GM12865 (cell line): Measurements from ENCODE around the gene MCFD2.

ENCODE experiments used
- DNase-seq: peaks from one replicate; pipeline ENCODE4 v3.0.0; 2010; ENCODE audit warnings: low read depth
- H3K4me3 ChIP-seq: 2 replicates; pipeline ENCODE4 v1.5.1; 2011; ENCODE audit warnings: mild to moderate bottlenecking, low read depth, low read length, control low read depth
- CTCF ChIP-seq: IDR thresholded peaks from 2 replicates; pipeline ENCODE4 v1.5.1; 2011; ENCODE audit warnings: low read length, control low read depth, low read depth, inconsistent platforms; ENCODE audit not compliant: insufficient read depth; ENCODE audit errors: missing control alignments

MCFD2 gene

GRCh38 chr2:46857871-46858701 lies 57.5 kb downstream of the MCFD2 start:
- H3K4me3 ChIP-seq, result no peak overlapping the region
- no peak for TF ChIP-seq CTCF
- no peak for DNase-seq

DNA sequence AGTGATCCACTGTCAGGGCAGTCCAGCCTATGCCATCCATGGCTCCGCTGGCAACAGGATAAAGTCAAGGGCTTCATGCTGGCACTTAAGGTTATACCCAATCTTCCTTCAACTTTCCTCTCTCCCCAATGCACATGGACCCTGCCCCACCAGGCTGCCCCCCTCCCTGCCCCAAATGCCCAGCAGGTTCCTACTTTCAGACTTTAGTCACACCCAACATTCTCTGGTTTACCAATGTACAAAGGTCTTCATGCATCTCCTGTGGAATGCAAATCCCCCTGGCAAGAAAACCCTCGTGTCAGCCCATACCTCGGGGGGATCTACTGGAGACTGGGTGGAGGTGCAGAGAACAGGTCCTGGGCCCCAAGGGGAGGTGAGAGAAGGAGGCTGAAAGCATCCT lies 59.3 kb downstream of the MCFD2 start:
- no peak for TF ChIP-seq CTCF
- DNase-seq, result no peak
- no peak overlapping the region for H3K4me3 ChIP-seq

DNA sequence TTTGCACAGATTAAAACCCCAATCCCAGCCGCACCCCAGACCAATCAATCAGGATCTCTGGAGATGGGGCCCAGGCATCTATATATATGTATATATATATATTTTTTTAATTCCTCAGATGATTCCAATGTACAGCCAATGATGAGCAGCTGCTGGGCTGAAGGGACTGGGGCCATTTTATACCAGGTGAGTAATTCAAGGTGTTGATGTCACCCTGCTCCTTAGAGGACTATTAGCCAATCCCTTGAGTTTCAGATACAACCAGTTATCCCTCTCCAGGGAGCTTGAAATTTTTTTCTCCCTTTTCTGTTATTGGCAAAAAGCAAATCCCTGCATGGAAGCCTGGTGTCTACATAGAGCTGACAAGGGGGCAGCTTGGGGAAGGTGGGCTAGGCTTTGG lies 59.8 kb downstream of the MCFD2 start:
- DNase-seq, result no peak
- no peak overlapping the region for H3K4me3 ChIP-seq
- TF ChIP-seq CTCF, result no peak

DNA sequence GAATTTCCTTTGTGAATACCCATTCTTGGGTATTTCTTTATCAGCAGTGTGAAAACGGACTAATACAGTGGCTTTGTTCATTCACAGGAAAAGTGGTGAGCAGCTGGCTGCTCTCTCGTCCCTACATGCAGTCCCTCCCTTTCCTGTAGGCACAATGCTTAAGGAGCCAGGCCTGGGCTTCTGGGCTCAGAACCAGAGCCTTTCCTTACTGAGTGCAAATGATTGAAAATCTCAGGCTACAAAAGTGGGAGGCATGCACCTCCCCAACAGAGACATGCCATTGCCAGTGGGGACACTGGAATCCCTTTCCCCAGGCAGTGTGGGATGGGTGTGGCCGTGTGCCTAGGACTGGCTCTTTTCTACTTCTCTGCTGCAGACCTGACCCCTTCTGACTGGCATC lies 61.3 kb downstream of the MCFD2 start:
- no peak overlapping the region for H3K4me3 ChIP-seq
- DNase-seq, result no peak
- TF ChIP-seq CTCF, result no peak

GRCh38 chr2:46852598-46852997 lies 63.0 kb downstream of the MCFD2 start:
- no peak for TF ChIP-seq CTCF
- DNase-seq, result no peak
- H3K4me3 ChIP-seq, result no peak overlapping the region

- DNase-seq, result no peak
- TF ChIP-seq CTCF, result no peak
- no peak overlapping the region for H3K4me3 ChIP-seq
These were observed 63.5 kb downstream of the MCFD2 start for GRCh38 chr2:46852124-46852523.
